Fibroblast of the aortic adventitia (primary cell): ENCODE data around the gene SERPINA3. TPM values are rescaled to one million over a fixed set of nuclear protein-coding genes. Genes with fewer than 3 reads are reported as not detected.

Source experiments
- DNase-seq: peaks from one replicate; pipeline ENCODE4 v3.0.0-alpha.2; 2010; ENCODE audit warnings: low read depth
- H3K4me3 ChIP-seq: 2 replicates; pipeline ENCODE4 v1.5.1; 2011; ENCODE audit warnings: low read depth, mild to moderate bottlenecking, control low read depth, low read length, moderate library complexity
- total RNA-seq: library from RNA; depleted of rRNA; stranded (reverse); fragments of >200 nt; gene quantifications from 2 replicates; pipeline ENCODE4 v1.2.3, GENCODE V29; 2012; ENCODE audit warnings: low replicate concordance
- TF ChIP-seq, protein P1 (sequence below): IDR thresholded peaks from 2 replicates; pipeline ENCODE4 v1.5.1; 2011; ENCODE audit warnings: mild to moderate bottlenecking, low read length, control low read depth, inconsistent platforms; ENCODE audit not compliant: insufficient read depth

The SERPINA3 gene
- total RNA-seq, 1 donor = 13.6 TPM

DNA sequence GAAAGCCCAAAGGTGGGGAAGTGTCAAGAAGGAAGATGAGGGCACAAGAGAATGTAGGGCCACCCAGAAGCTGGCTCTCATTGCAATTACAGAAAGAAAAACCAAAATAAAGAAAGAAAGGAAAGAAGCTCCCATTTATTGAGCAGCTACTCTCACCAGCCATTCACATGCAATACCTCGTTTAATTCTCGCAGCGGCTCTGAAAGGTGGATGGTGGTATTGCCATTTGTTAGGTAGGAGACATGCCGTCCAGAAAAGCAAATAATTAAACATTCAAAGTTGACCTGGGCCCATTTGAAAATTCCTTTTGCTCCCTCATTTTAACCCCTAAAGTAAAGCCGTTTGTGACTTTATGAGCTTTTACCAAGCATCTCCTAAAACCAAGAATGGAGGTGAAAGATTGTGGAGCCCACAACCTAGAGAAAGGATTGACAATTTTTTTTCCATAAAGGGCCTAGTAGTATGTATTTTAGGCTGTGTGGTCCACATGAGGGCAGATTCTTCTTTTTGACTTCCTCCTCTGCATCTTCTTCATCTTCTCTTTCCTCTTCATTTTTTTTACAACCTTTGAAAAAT, 5.3 kb downstream of the SERPINA3 start:
- TF ChIP-seq, protein P1, sequence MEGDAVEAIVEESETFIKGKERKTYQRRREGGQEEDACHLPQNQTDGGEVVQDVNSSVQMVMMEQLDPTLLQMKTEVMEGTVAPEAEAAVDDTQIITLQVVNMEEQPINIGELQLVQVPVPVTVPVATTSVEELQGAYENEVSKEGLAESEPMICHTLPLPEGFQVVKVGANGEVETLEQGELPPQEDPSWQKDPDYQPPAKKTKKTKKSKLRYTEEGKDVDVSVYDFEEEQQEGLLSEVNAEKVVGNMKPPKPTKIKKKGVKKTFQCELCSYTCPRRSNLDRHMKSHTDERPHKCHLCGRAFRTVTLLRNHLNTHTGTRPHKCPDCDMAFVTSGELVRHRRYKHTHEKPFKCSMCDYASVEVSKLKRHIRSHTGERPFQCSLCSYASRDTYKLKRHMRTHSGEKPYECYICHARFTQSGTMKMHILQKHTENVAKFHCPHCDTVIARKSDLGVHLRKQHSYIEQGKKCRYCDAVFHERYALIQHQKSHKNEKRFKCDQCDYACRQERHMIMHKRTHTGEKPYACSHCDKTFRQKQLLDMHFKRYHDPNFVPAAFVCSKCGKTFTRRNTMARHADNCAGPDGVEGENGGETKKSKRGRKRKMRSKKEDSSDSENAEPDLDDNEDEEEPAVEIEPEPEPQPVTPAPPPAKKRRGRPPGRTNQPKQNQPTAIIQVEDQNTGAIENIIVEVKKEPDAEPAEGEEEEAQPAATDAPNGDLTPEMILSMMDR = no peak
- no peak overlapping the region for H3K4me3 ChIP-seq
- DNase-seq = no peak

DNA sequence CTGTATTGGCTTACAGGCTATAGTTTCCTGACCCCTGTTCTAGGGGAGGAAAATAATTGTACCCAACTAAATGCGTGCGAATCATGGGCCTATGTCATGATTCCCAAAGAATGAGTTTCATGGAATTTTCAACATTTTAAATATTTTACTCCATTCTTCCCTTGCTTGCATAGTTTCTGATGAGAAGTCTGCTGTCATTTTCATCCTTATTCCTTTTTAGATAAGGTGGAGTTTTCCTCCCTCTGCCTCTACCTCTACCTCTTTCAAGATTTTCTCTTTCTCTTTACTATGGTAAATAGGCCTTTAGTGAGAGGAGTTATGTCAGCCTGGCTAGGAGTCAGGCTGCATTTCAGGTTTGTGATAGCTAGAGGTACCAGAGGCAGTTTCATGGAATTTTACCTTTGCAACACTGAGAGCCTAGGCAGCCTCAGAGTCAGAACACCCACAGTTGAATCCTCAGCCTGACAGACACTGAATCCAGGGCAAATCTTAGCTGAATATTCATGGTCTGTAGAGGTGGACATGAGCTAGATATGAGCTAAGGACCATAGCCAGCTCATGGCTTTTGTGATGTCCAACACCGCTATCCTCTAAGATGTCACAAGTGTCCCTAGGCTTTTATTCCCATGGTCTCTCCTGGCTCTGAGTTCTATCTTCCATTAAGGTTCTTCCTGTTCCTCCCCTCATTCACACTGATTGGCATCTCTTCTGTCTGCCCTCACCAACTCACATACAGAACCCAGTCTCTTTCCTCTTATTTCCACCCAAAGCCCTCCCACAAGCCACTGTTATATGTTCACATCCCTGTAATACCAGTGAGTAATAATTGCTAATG, 6.0 kb downstream of the SERPINA3 start:
- TF ChIP-seq, protein P1 = no peak
- DNase-seq = no peak
- no peak overlapping the region for H3K4me3 ChIP-seq

DNA sequence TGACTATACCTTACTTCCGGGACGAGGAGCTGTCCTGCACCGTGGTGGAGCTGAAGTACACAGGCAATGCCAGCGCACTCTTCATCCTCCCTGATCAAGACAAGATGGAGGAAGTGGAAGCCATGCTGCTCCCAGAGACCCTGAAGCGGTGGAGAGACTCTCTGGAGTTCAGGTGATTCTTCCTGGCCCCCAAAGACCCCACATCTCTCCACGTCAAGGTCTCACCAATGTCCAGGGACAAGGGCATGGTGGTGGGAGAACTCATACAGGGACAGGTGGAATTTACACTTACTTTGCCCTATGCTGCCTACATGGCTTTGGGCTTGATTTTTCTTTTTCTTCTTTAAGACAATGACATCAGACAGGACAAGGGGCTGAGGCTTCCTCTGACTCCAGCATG, 7.1 kb downstream of the SERPINA3 start:
- TF ChIP-seq, protein P1 = no peak
- no peak overlapping the region for H3K4me3 ChIP-seq
- DNase-seq = no peak

DNA sequence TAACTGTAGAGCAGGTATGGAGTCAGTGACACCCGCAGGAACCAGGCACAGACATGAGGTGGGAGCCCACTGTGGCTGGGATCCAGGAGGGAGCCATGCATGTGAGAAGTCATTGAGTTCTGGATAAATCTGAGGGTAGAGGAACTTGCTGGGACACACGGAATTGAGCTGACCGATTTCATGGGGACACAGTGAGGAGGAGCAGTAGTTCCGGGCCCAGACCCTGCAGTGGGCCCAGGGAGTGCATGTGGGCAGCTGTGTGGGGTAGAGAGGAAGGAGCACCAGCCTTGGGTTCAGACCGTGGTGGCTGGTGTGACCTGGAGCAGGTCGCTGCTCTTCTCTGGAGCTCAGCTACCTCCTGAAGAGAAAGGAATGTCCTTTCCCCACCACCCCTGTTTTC, 8.4 kb downstream of the SERPINA3 start:
- DNase-seq = no peak
- H3K4me3 ChIP-seq = no peak overlapping the region
- TF ChIP-seq, protein P1 = no peak

DNA sequence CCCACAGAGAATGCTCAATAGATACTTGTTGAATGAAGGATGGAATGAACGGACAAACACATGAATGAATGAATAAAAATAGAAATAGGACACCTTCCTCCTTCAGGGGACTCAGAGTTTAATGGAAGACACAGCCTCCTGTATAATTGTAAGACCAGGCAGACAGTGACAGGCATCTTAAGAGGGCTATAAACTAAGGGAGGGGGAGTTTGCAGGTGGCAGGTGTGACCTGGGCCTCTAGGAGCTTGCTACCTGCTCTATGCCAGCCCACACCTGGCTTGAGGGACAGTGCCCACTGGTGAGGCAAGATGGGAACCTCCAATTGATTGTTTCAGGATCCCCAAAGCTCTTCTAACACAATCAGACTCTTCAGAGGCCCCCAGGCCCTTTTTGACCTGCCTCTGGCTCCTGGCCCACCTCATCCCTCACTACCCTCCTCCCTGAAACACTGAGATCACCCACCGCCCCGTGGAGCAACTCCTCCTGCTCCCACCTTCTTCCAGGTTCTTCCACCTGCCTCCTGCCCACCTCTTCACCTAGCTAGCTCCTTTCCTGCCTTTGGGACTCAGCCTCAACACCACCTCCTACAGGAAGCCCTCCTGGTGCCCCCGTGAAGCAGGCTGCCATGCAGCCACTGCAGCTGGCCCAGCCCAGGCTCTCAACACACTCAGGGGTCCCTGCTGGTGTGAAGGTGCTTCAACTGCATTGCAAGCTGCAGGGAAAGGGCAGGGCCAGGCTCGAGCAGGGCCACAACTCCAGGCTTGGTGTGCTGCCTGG, 9.4 kb downstream of the SERPINA3 start:
- TF ChIP-seq, protein P1 = no peak
- H3K4me3 ChIP-seq = no peak overlapping the region
- no peak for DNase-seq

DNA sequence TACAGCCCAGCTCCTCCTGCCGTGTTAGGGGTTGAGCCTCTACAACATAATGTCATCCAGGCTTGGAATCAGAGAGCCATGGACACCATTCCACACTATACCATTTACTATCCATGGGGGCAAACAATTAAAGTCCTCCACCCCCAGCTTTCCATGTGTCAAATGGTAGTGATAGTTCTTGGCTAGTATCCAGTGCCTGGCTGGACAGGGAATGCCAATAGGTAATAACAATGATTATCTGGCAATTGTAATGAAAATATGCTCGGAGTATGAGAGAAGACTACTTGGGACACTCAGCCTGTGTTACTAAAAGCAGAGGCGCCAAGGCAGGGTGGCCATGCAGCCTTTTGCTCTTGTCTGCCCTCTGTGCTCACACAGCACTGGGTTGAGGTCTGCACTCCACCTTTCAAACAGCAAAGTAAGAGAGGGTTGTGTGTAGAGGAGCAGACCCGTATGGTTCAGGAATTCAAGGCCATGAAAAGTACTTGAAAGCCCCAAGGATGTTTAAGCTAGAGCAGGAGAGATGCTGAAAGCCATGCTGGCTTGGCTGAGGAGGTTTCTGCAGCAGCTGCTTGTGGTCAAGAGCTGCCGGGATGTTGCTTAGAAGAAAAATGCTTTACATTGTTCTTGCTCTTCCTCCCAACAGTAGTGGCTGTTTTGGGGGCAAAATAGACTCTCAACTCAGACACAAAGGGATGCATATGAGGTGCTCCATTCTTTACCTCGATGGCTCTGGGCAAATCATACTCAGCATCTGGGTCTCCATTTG, 10.6 kb downstream of the SERPINA3 start:
- no peak for DNase-seq
- H3K4me3 ChIP-seq = no peak overlapping the region
- TF ChIP-seq, protein P1 = no peak
